ENCODE results near the gene GINS1.

The GINS1 gene

DNA sequence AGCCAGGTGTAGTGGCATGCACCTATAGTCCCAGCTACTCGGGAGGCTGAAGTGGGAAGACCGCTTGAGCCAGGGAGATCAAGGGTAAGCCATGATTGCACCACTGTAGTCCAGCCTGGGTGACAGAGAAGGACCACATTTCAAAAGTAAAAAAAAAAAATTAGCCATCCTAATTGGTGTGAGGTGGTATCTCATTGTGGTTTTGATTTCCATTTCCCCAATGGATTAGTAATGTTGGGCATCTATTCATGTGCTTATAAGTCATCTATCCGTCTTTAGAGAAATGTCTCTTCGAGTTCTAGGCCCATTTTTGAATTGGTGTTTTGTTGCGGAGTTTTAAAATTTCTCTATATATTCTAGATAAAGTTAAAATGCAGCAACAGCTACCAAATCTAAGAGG lies 38.5 kb upstream of the GINS1 start:
- TF ChIP-seq, protein P1, sequence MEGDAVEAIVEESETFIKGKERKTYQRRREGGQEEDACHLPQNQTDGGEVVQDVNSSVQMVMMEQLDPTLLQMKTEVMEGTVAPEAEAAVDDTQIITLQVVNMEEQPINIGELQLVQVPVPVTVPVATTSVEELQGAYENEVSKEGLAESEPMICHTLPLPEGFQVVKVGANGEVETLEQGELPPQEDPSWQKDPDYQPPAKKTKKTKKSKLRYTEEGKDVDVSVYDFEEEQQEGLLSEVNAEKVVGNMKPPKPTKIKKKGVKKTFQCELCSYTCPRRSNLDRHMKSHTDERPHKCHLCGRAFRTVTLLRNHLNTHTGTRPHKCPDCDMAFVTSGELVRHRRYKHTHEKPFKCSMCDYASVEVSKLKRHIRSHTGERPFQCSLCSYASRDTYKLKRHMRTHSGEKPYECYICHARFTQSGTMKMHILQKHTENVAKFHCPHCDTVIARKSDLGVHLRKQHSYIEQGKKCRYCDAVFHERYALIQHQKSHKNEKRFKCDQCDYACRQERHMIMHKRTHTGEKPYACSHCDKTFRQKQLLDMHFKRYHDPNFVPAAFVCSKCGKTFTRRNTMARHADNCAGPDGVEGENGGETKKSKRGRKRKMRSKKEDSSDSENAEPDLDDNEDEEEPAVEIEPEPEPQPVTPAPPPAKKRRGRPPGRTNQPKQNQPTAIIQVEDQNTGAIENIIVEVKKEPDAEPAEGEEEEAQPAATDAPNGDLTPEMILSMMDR (conservative IDR thresholded peaks at IDR 0.05; ENCODE audit: low read depth, low read length): no peak
- DNase-seq (ENCODE audit: low read depth): no peak
- H3K4me3 ChIP-seq (ENCODE audit: low read depth, low read length): no peak overlapping the region

DNA sequence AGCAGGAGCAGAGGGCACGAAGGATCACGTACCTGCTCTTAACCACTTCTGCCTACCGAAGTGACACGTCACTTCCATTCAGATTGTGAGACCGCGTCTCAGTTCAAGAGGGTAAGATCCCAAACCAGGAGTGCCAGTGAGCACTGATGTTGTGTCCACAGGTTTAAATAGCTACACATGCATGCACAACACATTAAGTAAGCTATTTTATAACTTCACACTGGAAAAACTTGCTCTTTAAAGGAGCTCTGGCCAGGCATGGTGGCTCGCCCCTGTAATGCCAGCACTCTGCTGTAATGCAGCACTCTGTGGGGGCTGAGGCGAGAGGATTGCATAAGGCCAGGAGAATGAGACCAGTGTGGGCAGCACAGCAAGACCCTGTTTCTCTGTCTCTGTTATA lies 37.9 kb upstream of the GINS1 start:
- DNase-seq (ENCODE audit: low read depth): no peak
- no peak overlapping the region for H3K4me3 ChIP-seq (ENCODE audit: low read depth, low read length)
- TF ChIP-seq, protein P1 (conservative IDR thresholded peaks at IDR 0.05; ENCODE audit: low read depth, low read length): no peak

DNA sequence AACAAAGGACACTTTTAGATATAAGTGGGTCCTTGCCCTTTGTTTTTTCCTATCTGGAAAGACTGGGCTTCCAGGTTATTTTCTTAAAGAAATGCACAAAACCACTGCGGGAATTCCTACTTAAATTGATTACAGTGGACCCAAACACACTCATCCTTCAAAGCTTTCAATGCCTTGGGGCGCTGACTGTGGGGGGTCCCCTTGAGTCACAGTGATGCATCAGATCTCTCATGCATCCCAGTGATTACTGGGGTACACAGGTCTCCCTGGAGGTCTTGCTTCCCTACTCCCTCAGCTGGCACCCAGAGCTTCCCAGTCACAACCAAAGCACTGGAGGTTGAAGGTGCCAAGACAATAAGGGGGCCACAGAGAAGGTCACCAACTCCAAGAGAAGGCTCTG lies 37.5 kb upstream of the GINS1 start:
- H3K4me3 ChIP-seq (ENCODE audit: low read depth, low read length): no peak overlapping the region
- TF ChIP-seq, protein P1 (conservative IDR thresholded peaks at IDR 0.05; ENCODE audit: low read depth, low read length): no peak
- no peak for DNase-seq (ENCODE audit: low read depth)

DNA sequence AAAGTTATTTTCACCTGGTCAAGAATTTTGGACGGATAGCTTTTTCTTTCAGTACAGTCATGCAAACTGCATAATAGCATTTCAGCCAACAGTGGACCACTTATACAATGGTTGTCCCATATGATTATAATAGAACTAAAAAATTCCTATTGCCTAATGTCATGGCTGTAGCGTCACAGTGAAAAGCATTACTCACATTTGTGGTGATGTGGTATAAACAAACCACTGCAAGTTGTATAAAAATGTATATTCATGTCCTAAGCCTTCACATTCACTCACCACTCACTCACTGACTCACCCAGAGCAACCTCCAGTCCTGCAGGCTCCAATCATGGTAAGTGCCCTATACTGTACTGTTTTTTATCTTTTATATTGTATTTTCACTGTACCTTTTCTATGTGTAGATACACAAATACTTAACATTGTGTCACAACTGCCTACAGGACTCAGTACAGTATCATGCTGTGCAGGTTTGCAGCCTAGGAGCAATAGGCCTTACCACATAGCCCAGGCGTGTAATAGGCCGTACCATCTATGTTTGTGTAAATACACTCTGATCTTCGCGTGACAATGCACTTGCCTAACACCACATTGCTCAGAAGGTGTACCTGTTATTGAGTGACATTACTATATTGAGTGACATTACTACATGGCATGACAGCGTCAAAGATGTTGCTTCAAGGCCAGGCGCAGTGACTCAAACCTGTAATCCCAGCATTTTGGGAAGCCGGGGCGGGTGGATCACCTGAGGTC lies 34.7 kb upstream of the GINS1 start:
- TF ChIP-seq, protein P1 (conservative IDR thresholded peaks at IDR 0.05; ENCODE audit: low read depth, low read length): no peak
- no peak overlapping the region for H3K4me3 ChIP-seq (ENCODE audit: low read depth, low read length)
- peak; percentile 94 for DNase-seq (ENCODE audit: low read depth)

DNA sequence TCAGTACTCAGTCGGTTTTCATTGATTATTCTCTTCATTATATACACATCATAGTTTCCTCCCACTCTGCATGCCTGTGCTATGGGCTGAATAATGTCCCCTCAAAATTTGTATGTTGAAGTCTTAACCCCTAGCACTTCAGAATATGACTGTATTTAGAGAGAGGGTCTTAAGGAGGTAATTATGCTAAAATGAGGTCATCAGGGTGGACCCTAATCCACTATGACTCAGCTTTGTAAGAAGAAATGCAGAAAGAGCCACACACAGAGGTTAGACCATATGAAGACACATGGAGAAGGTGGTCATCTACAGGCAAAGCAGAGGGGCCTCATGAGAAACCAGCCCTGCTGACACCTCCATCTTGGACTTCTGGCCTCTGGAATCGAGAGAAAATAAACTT lies 32.6 kb upstream of the GINS1 start:
- no peak for DNase-seq (ENCODE audit: low read depth)
- TF ChIP-seq, protein P1 (conservative IDR thresholded peaks at IDR 0.05; ENCODE audit: low read depth, low read length): no peak

DNA sequence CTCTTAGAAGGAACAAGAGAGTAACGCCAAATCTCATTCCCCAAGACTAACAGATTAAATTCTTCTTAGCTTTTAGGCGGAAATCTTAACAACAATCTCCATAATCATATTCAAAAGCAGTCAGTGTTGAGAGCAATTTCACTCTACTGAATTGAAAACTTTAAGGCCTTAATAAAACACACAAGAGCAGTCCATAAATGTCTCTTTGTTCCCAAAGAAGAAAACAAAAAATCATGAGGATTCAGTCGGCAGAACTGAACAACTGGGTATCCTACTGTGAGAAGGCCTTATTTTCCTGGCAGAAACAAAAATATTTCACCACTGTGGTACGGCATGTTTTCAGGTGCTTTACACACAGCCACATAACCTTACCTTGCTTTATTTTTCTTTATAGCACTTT lies 31.2 kb upstream of the GINS1 start:
- H3K4me3 ChIP-seq (ENCODE audit: low read depth, low read length): no peak overlapping the region
- TF ChIP-seq, protein P1 (conservative IDR thresholded peaks at IDR 0.05; ENCODE audit: low read depth, low read length): no peak

More for the DNA sequence above, 32.6 kb upstream of the GINS1 start:
- H3K4me3 ChIP-seq (ENCODE audit: low read depth, low read length): no peak overlapping the region

DNA sequence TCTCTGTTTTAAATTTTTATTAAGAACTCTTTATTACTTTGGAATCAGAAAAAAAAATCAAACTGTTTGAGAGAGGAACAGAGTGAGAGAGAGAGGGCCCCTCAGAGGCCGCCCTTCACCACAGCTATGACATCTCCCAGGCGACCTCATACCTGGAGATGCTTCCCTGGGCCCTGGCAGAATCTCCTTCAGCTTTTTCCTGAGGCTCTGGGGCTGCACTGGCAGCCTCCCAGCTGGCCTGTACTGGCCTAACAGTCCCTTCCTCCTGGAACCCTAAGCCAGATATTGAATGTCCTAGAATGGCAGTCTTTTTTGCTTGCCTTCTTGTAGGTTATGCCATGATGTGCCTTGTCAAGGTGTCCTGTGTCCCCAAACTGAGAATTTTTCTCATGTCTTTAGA lies 30.6 kb upstream of the GINS1 start:
- H3K4me3 ChIP-seq (ENCODE audit: low read depth, low read length): no peak overlapping the region
- DNase-seq (ENCODE audit: low read depth): no peak
- TF ChIP-seq, protein P1 (conservative IDR thresholded peaks at IDR 0.05; ENCODE audit: low read depth, low read length): no peak

More for the DNA sequence above, 31.2 kb upstream of the GINS1 start:
- no peak for DNase-seq (ENCODE audit: low read depth)
